Parathyroid adenoma (tissue), 2 donors: ENCODE measurements around the gene ABHD12.

Experiments
- H2AFZ ChIP-seq: fragments of 300-600 bp; sonication (generic); one replicate; pipeline ENCODE4 v1.7.0; 2017; ENCODE audit warnings: antibody characterized with exemption, mild to moderate bottlenecking
- H3K27ac ChIP-seq: fragments of 300-600 bp; sonication (generic); one replicate; pipeline ENCODE4 v1.7.0; 2017
- H3K27me3 ChIP-seq: fragments of 300-600 bp; sonication (generic); one replicate; pipeline ENCODE4 v1.7.0; 2017; ENCODE audit warnings: low read length; ENCODE audit not compliant: control insufficient read depth, insufficient read depth
- H3K36me3 ChIP-seq: fragments of 300-600 bp; sonication (generic); one replicate; pipeline ENCODE4 v1.7.0; 2017; ENCODE audit warnings: low read length; ENCODE audit not compliant: control insufficient read depth, insufficient read depth
- H3K4me1 ChIP-seq: fragments of 300-600 bp; sonication (generic); one replicate; pipeline ENCODE4 v1.7.0; 2017; ENCODE audit warnings: control low read depth
- H3K4me2 ChIP-seq: fragments of 300-600 bp; sonication (generic); one replicate; pipeline ENCODE4 v1.7.0; 2017; ENCODE audit warnings: low read length
- H3K4me3 ChIP-seq: fragments of 300-600 bp; sonication (generic); one replicate; pipeline ENCODE4 v1.7.0; 2017; ENCODE audit warnings: low read depth, low read length
- H3K79me2 ChIP-seq: fragments of 300-600 bp; sonication (generic); one replicate; pipeline ENCODE4 v1.7.0; 2017; ENCODE audit warnings: control low read depth
- H3K9ac ChIP-seq: fragments of 300-600 bp; sonication (generic); one replicate; pipeline ENCODE4 v1.7.0; 2017; ENCODE audit warnings: mild to moderate bottlenecking
- H3K9me3 ChIP-seq: fragments of 300-600 bp; sonication (generic); one replicate; pipeline ENCODE4 v1.7.0; 2017; ENCODE audit warnings: low read length; ENCODE audit not compliant: control insufficient read depth
- CTCF ChIP-seq: fragments of 300-600 bp; sonication (generic); IDR thresholded peaks from one replicate; pipeline ENCODE4 v1.7.0; 2017; ENCODE audit warnings: antibody characterized with exemption, mild to moderate bottlenecking
- donor health status: primary hyperparathyroidism.

Gene ABHD12

GRCh38 chr20:25272223-25273000 lies 118.2 kb downstream of the ABHD12 start:
- H3K9ac ChIP-seq, result no peak overlapping the region

GRCh38 chr20:25271486-25272222 lies 119.0 kb downstream of the ABHD12 start:
- Histone ChIP-seq H3K27ac (no peak overlapping the region), H3K36me3 (no peaks in the 10 kb centered on the region), H3K4me3 (no peak overlapping the region), H3K9me3 (no peaks in the 10 kb centered on the region), H3K27me3 (no peaks in the 10 kb centered on the region), H3K9ac (no peak overlapping the region), H2AFZ (no peak overlapping the region), H3K4me1 (no peaks in the 10 kb centered on the region), H3K79me2 (no peaks in the 10 kb centered on the region), H3K4me2 (no peak overlapping the region)
- TF ChIP-seq CTCF, result no peak

More at GRCh38 chr20:25272223-25273000, 118.2 kb downstream of the ABHD12 start:
- no peaks in the 10 kb centered on the region for H3K36me3 ChIP-seq
- no peak overlapping the region for H3K27ac ChIP-seq
- no peaks in the 10 kb centered on the region for H3K4me1 ChIP-seq
- H2AFZ ChIP-seq, result no peak overlapping the region
- H3K4me2 ChIP-seq, result no peak overlapping the region
- H3K27me3 ChIP-seq, result no peaks in the 10 kb centered on the region
- no peak for TF ChIP-seq CTCF
- H3K4me3 ChIP-seq, result no peak overlapping the region
- H3K9me3 ChIP-seq, result no peaks in the 10 kb centered on the region
- H3K79me2 ChIP-seq, result no peaks in the 10 kb centered on the region

- Histone ChIP-seq H2AFZ (no peak overlapping the region), H3K9me3 (no peaks in the 10 kb centered on the region), H3K27ac (no peak overlapping the region), H3K79me2 (no peaks in the 10 kb centered on the region), H3K27me3 (no peaks in the 10 kb centered on the region), H3K36me3 (no peaks in the 10 kb centered on the region), H3K4me2 (no peak overlapping the region), H3K4me1 (no peaks in the 10 kb centered on the region), H3K9ac (no peak overlapping the region), H3K4me3 (no peak overlapping the region)
- no peak for TF ChIP-seq CTCF
Measured at GRCh38 chr20:25270829-25271251, 119.8 kb downstream of the ABHD12 start.

- H3K4me1 ChIP-seq, result no peaks in the 10 kb centered on the region
- no peak overlapping the region for H3K27ac ChIP-seq
- H3K4me3 ChIP-seq, result no peak overlapping the region
- TF ChIP-seq CTCF, result no peak
- no peaks in the 10 kb centered on the region for H3K79me2 ChIP-seq
- H3K27me3 ChIP-seq, result no peaks in the 10 kb centered on the region
- H3K4me2 ChIP-seq, result no peak overlapping the region
- no peak overlapping the region for H3K9ac ChIP-seq
- H2AFZ ChIP-seq, result no peak overlapping the region
- no peaks in the 10 kb centered on the region for H3K36me3 ChIP-seq
- no peaks in the 10 kb centered on the region for H3K9me3 ChIP-seq
Measured at GRCh38 chr20:25269833-25270170, 120.8 kb downstream of the ABHD12 start.
